ENCODE data around the gene SETBP1.
"Not testable (repeated sequence)": the region's sequence is repeated elsewhere in the genome, so short reads cannot be mapped to it uniquely, and the experiment has no call there.

The SETBP1 gene

GRCh38 chr18:44719519-44720060 is 38.9 kb downstream of the SETBP1 start:
- Histone ChIP-seq H3K36me3 (no peaks in the 10 kb centered on the region), H3K9me3 (no peaks in the 10 kb centered on the region), H3K4me1 (no peaks in the 10 kb centered on the region), H3K4me3 (ENCODE audit: low read depth, low read length) (no peak overlapping the region), H3K27me3 (no peaks in the 10 kb centered on the region)
- DNase-seq, result no peak
- TF ChIP-seq, protein P1, sequence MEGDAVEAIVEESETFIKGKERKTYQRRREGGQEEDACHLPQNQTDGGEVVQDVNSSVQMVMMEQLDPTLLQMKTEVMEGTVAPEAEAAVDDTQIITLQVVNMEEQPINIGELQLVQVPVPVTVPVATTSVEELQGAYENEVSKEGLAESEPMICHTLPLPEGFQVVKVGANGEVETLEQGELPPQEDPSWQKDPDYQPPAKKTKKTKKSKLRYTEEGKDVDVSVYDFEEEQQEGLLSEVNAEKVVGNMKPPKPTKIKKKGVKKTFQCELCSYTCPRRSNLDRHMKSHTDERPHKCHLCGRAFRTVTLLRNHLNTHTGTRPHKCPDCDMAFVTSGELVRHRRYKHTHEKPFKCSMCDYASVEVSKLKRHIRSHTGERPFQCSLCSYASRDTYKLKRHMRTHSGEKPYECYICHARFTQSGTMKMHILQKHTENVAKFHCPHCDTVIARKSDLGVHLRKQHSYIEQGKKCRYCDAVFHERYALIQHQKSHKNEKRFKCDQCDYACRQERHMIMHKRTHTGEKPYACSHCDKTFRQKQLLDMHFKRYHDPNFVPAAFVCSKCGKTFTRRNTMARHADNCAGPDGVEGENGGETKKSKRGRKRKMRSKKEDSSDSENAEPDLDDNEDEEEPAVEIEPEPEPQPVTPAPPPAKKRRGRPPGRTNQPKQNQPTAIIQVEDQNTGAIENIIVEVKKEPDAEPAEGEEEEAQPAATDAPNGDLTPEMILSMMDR (IDR thresholded peaks at IDR 0.05; ENCODE audit: low read depth, low read length), result no peak

DNA sequence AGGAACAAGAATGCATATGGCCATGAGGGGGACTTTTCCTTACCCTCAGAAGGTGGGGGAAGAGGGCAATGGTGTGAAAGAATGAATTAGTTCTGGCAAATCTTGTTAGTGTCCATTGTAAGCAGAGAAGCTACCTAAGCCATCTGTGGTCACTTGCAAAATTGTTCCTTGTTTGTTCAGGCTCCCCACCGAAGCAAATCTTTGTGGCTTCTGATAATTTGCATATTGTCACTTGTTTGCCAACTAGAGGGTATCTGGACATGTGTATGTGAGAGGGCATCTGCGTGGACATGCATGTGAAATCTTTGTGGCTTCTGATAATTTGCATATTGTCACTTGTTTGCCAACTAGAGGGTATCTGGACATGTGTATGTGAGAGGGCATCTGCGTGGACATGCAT is 41.1 kb downstream of the SETBP1 start:
- H3K27me3 ChIP-seq; DNase-seq; H3K9me3 ChIP-seq; H3K4me1 ChIP-seq; H3K4me3 ChIP-seq (ENCODE audit: low read depth, low read length); H3K36me3 ChIP-seq: not testable (repeated sequence)

- Histone ChIP-seq H3K9me3 (no peaks in the 10 kb centered on the region), H3K4me1 (no peaks in the 10 kb centered on the region; the same call in 1 of the 2 replicates), H3K36me3 (no peaks in the 10 kb centered on the region), H3K27me3 (no peaks in the 10 kb centered on the region), H3K4me3 (ENCODE audit: low read depth, low read length) (no peak overlapping the region)
- no peak for DNase-seq
- TF ChIP-seq, protein P1 (IDR thresholded peaks at IDR 0.05; ENCODE audit: low read depth, low read length), result no peak
These were observed 42.7 kb downstream of the SETBP1 start for GRCh38 chr18:44723411-44723810.

GRCh38 chr18:44724105-44724778 is 43.6 kb downstream of the SETBP1 start:
- H3K9me3 ChIP-seq, result no peaks in the 10 kb centered on the region
- no peaks in the 10 kb centered on the region; the same call in none of the 2 replicates for H3K4me1 ChIP-seq
- TF ChIP-seq, protein P1 (IDR thresholded peaks at IDR 0.05; ENCODE audit: low read depth, low read length), result no peak
- H3K36me3 ChIP-seq, result no peaks in the 10 kb centered on the region
- H3K4me3 ChIP-seq (ENCODE audit: low read depth, low read length), result no peak overlapping the region
- DNase-seq, result no peak
- H3K27me3 ChIP-seq, result no peaks in the 10 kb centered on the region

DNA sequence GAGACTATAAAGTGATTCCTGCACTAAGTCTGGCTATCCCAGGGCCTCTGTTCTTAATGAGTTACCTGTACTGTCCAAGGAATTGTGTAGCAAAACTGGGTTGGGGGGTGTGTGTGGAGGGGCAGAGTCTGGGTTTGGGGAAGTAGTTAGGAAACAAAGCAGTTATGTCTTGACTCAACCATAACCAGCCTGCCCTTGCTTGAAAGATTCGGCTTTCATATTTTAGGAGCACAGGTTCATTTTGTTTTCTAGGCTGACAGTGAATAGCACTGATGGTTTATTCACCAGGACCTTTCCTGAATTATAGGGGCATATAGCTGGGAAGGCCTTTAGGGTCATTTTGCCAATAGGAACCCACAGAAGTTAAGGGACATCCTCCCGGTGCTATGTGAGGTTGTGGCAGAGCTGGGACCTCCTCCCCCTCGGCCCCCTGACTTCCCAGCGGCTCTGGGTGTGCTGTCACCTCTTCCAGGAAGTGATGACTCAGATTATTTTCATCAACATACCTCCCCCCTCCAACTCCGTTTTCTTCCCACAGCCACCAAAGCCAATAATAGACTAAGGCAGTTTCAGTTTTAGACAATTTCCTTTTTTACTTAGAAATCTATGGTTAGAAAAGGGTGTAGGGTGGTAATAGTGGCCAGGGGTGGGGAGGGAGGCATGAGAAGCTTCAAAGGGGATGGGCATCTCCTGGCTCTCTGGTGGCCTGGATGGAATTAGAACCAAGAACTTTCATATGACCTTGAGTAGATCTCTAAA is 44.8 kb downstream of the SETBP1 start:
- Histone ChIP-seq H3K36me3 (no peaks in the 10 kb centered on the region), H3K4me3 (ENCODE audit: low read depth, low read length) (no peak overlapping the region), H3K4me1 (no peaks in the 10 kb centered on the region; the same call in none of the 2 replicates), H3K9me3 (no peaks in the 10 kb centered on the region), H3K27me3 (no peaks in the 10 kb centered on the region)
- DNase-seq, result no peak
- TF ChIP-seq, protein P1 (IDR thresholded peaks at IDR 0.05; ENCODE audit: low read depth, low read length), result no peak

- no peak overlapping the region for H3K4me3 ChIP-seq (ENCODE audit: low read depth, low read length)
- no peaks in the 10 kb centered on the region; the same call in none of the 2 replicates for H3K4me1 ChIP-seq
These were observed 45.4 kb downstream of the SETBP1 start for GRCh38 chr18:44726059-44726421.

More at GRCh38 chr18:44726059-44726421, 45.4 kb downstream of the SETBP1 start:
- TF ChIP-seq, protein P1 (IDR thresholded peaks at IDR 0.05; ENCODE audit: low read depth, low read length), result no peak
- H3K36me3 ChIP-seq, result no peaks in the 10 kb centered on the region
- no peak for DNase-seq
- H3K27me3 ChIP-seq, result no peaks in the 10 kb centered on the region
- H3K9me3 ChIP-seq, result no peaks in the 10 kb centered on the region
